NCI-H2171 (cell line): ENCODE data around the gene GNRH2.
"Not testable (repeated sequence)": the region's sequence is repeated elsewhere in the genome, so short reads cannot be mapped to it uniquely, and the experiment has no call there.

Experiments
- DNase-seq: peaks from one replicate; lab custom pipeline; 2025; lab: John Stamatoyannopoulos, UW

The GNRH2 gene

DNA sequence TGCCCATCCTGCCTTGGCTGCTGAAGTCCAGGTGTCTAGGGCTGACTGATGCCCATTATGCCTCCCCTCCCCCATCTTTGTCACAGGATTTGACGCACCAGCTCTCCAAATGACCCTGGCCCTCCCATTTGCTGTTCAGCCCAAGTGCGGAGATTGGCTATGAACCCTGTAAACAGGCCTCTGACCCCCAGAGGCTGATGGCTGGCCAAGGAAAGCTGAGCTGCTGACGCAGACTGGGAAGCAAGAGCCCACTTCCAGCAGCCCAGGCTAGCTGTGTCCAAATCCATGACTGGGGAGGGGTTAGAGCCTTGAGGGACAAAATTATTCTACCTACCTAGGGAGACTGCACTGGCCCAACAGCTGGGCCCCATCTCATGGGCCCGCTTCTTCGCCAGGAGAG, 797 bp upstream of the GNRH2 start:
- no peak for DNase-seq

DNA sequence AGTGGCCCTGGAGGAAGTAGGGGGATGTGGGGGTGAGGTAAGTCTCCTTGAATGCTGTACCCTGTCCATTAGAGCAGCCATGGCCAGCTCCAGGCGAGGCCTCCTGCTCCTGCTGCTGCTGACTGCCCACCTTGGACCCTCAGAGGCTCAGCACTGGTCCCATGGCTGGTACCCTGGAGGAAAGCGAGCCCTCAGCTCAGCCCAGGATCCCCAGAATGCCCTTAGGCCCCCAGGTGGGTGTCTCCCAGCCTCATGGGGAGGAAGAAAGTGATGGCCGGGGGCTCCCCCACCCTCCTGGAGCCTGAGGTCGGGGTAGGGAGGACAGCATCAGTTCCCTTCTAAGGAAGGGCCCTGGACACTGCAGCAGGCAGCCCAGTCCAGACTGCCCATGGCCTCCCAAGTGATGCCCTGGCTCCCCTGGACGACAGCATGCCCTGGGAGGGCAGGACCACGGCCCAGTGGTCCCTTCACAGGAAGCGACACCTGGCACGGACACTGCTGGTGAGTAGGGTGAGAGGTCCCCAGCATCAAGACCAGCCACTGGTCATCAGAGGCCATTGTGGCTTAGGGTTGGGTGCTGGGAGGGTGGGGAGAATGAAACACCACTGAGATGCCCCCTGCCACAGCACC, 1.0 kb downstream of the GNRH2 start:
- DNase-seq: no peak

DNA sequence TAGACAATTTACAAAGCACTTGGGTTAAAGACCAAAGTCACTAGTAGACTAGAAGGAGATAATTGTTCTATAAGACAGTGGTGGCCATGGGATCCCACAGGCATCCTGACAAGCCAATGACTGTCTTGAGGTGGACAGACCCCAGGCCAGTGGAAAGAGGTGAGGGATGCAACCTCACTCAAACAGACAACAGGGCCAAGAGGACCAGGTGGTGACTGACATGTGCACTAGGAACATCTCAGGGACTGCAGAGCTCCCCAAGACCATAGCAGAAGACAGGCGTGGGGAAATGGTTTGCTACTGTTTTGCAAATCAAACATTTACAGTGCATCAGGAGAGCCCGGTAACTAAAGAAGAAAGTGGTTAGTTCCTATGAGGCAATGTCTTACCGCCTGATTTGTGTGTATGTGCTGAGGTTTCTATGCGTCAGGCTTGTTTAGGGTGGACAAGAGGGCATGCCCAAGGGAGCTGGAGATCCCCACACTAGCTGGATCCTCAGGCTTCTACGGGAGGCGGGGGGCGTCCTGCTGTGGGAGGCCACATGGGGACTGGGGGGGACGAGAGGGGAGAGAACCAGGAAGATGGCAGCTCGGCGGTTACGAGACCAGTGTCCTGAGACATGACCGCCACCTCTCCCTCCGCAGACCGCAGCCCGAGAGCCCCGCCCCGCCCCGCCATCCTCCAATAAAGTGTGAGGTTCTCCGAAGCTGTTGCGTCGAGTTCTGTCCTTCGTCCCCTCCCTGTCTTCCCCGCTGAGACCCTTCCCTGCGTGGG, 1.8 kb downstream of the GNRH2 start:
- DNase-seq: peak; percentile 38

DNA sequence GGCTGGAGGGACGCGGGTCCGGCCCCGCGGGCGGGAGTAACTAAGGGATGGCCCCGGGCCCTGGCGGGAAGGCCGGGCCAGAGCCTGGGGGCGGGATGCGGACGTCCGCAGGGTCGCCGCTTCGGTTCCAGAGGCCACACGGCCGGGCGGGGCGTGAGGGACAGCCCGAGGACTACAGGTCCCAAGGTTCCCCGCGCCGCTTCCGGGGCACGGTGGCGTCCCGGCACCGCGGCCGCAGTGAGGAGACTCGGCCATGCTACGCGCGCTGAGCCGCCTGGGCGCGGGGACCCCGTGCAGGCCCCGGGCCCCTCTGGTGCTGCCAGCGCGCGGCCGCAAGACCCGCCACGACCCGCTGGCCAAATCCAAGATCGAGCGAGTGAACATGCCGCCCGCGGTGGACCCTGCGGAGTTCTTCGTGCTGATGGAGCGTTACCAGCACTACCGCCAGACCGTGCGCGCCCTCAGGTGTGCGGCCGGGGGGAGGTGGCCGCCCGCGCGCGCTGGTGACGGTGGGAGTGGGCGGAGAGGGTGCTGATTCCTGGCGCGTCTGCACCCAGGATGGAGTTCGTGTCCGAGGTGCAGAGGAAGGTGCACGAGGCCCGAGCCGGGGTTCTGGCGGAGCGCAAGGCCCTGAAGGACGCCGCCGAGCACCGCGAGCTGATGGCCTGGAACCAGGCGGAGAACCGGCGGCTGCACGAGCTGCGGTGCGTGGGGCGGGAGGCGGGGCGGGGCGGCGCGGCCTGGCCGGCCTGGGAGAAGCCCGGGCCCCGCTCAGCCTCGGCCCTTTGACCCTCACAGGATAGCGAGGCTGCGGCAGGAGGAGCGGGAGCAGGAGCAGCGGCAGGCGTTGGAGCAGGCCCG, 2.6 kb downstream of the GNRH2 start, which contains the start of gene MRPS26:
Gene MRPS26, plus strand, starts transcription at position 237 of the 861 bp plus-strand sequence. Its CDS starts 17 bp downstream, at position 254.
- peak; percentile 92 for DNase-seq

DNA sequence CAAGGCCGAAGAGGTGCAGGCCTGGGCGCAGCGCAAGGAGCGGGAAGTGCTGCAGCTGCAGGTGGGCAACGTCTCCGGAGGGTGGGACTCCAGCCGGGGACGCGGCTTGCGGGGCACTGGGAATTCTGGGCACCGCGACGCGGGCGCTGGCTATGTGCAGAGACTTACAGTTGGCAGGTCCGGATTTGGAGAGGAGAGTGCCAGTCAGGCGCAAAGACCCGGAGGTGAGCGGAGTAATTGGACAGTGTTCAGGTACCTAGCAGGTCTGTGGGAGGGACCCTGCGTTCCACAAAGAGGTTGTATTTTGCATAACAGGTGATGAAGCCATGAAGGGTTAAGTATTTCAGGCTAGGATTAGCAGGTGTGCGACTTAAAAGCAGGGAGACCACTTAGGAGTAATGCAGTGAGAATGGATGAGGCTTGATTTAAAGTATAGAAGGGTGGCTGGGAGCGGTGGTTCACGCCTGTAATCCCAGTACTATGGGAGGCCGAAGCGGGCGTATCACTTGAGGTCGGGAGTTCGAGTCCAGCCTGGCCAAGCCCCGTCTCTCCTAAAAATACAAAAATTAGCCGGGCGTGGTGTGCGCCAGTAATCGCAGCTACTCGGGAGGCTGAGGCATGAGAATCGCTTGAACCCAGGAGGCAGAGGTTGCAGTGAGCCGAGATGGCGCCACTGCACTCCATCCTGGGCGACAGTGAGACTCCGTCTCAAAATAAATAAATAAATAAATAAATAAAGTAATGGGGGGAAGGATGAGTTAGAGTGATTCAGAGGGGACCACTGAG, 3.4 kb downstream of the GNRH2 start:
- DNase-seq: peak; percentile 34

DNA sequence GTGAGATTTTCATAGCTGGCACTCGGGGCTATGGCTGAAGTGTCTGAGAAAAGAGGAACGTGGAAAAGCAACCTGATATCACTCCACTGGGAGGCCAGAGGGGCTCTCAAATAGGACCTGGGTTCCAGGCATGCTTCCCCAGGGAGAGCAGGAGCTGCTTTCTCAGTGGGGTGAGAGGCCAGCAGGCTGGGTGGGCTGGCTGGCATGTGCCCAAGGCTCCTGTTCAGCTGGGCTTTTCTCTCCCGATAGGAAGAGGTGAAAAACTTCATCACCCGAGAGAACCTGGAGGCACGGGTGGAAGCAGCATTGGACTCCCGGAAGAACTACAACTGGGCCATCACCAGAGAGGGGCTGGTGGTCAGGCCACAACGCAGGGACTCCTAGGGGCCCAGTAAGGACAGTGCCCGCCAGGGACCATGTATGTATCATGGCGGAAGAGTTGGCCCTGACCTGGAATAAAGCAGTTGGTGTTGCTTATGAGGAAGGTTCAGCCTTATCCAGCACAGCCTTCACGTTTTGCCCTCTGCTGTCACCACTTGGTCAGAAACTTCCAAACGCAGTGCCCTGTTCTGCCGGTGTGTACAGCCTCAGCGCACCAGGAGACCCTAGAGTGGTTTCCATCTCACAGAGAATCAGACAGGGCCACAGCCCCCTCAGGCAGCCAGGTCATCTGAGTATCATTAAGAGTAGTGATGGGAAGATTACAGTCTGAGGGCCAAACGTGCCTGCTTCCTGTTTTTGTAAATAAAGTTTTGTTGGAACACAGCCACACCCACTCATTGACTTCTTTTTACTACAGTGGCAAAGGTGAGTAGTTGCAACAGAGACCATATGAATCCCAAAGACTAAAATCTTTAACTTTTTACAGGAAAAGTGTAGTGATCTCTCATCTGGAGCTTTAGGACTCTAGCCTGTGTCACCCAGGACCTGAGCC, 4.3 kb downstream of the GNRH2 start:
- DNase-seq: no peak

DNA sequence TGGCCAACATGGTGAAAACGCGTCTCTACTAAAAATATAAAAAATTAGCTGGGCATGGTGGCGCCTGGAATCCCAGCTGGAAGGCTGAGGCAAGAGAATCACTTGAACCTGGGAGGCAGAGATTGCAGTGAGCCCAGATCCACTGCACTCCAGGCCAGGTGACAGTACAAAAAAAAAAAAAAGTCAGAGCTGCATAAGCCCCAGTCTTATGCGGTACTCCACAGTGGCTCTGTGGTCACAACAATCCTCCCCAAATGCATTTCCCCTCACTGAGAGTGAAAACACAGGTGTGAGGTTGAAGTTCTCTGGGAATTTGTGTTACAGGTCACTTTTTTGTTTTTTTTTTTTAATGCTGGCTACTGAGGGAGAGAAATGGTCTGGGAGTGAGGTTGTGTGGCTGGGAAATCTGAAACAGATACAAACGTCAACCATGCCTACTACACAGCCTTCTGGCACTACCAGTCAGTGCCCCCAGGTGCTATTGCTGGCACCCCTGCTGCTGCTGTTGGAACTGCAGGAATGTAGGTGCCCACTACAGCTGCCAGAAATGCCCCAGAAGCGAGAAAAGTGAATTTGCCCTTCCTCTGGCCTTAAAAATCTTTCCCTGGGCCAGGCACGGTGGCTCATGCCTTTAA, 8.1 kb downstream of the GNRH2 start:
- no peak for DNase-seq

DNA sequence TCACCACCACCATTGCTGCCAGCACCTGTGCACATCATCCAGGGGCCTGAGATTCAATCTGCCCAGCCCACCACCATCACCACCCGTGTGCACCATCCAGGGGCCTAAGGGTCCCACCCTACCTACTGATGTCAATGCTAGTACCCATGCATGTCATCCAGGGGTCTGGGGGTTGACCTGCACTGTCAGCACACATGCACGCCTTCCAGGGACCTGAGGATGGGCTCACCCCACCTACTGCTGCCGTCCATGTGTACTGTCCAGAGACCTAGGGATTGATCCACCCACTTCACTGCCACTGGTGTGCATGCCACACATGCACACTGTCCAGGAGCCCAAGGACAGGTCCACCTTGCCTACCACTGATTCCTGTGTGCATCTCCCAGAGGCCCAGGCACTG, 16.1 kb downstream of the GNRH2 start:
- no peak for DNase-seq

DNA sequence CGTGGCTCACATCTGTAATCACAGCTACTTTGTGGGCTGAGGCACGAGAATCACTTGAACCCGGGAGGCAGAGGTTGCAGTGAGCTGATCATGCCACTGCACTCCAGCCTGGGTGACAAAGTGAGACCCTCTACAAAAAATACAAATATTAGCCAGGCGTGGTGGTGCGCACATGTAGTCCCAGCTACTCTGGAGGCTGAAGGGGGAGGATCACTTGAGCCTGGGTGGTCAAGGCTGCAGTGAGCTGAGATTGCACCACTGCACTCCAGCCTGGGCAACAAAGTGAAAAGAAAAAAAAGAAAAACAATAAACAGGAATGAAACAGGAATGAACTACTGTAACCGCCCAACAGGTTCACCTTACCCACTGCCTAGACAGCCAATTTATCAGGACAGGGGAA, 20.7 kb downstream of the GNRH2 start:
- DNase-seq: not testable (repeated sequence)

DNA sequence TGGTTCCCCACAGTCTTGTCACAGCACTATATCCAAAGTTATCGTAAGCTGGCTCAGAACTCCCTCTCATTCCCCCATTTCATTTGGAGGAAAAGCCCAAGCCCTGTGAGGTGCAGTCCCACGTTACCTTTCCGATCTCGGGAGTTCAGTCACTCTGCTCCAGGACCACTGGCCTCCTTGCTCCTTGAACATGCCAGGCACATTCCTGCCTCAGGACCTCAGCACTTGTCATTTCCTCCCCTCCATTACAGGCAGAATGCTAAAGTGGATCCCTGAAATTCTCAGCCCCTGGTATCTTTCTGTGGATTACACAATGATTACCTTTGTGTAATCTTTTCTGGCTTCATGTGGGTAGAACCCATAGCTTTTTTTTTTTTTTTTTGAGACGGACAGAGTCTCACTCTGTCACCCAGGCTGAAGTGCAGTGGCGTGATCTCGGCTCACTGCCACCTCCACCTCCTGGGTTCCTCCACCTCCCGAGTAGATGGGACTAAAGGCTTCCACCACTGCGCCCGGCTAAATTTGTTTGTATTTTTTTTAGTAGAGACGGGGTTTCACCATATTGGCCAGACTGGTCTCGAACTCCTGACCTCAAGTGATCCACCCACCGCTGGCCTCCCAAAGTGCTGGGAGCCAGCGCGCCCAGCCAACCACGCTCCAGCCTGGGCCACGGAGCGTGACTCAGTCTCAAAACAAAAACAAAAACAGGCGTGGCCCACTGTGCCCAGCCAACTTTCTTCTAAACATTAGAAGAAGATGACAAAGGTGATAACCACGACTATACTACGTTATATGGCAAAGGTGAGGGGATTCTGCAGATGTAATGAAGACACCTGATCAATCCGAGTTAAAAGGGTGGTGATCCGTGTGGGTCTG, 24.0 kb downstream of the GNRH2 start:
- DNase-seq: no peak

DNA sequence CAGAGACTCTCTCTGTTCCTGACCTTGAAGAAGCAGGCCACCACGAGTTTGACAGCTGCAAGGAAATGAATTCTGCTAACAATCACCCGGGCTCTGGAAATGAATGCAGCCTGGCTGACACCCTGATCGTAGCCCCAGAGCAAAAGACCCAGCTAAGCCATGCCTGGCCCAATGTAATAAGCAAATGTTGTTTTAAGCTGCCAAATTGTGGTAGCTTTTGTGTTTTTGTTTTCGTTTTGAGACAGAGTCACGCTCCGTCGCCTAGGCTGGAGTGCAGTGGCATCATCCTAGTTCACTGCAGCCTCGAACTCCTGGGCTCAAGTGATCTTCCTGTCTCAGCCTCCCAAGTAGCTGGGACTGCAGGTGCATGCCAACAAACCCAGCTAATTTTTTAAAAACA, 24.7 kb downstream of the GNRH2 start:
- no peak for DNase-seq

DNA sequence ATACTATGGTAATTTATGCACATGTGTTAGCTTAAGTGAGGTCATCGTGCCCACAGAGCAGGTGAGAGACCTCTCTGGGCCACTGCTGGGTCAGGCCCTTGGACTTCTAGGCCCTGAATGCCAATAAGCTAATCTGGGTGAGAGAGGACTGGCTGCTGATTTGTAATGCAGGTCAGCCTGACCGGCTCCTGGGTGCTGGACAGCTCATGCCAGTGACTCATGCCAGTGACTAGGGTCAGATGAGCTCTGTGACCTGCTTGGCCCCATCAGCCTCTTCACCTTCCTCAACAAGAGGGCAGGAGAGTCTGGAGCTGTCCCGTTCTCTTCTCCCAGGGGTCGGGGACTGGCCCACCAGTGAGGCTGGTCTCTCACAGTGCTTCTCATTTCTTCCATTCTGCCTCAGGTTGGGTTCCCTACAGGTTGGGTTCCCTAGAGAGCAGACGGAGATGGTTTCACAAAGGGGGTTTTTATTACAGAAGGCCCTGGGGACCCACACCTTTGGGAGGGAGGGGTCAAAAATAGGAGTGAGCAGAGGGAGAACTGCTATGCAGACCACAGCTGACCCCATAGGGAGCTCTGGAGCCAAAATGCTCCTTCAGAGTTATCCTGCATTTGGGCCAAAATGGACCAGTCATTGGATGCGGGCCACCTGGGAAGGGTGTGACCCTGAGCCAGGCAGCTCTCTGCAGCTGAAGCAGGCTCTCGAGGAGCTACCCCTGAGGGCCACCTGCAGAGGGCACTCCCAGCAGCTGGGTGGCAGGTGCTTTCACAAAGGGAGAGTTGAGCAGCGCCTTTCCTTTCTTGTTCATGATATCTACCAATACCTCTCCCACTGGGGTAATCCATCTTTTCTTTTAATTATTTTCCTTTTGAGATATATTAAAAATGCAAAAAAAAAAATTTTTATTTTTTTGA, 25.8 kb downstream of the GNRH2 start:
- DNase-seq: no peak

DNA sequence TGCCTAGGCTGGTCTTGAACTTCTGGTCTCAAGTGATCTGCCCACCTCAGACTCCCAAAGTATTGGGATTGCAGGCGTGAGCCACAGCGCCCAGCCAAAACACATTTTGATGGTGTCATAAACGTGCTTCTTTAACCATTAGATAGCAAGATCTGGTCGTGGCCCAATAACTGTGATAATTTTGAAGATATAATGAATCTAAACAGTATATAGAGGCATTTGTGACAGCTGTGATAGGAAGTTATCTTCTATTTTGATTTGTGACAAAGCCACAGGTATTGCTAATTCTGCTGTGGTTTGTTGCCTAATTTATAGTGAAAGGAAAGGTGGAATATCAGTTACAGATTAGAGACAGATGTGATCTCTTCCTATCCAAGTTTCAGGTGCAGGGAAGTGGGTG, 27.3 kb downstream of the GNRH2 start:
- no peak for DNase-seq

DNA sequence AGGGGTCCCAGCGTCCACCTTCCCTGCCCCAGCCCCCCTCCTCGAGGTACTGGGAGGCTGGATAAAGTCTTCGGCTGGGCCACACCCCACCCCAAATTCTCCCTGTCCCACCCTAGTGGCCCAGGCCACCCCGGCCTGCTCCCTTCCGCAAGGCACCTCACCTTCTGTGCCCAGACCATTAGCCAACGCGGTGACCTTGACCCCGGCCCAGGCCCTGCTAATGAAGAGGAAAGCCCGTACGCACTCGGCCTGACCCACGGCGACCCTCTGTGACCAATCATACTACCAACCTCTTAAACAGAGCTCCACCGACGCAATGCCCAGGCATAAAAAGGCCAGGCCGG, 27.8 kb downstream of the GNRH2 start:
- no peak for DNase-seq

DNA sequence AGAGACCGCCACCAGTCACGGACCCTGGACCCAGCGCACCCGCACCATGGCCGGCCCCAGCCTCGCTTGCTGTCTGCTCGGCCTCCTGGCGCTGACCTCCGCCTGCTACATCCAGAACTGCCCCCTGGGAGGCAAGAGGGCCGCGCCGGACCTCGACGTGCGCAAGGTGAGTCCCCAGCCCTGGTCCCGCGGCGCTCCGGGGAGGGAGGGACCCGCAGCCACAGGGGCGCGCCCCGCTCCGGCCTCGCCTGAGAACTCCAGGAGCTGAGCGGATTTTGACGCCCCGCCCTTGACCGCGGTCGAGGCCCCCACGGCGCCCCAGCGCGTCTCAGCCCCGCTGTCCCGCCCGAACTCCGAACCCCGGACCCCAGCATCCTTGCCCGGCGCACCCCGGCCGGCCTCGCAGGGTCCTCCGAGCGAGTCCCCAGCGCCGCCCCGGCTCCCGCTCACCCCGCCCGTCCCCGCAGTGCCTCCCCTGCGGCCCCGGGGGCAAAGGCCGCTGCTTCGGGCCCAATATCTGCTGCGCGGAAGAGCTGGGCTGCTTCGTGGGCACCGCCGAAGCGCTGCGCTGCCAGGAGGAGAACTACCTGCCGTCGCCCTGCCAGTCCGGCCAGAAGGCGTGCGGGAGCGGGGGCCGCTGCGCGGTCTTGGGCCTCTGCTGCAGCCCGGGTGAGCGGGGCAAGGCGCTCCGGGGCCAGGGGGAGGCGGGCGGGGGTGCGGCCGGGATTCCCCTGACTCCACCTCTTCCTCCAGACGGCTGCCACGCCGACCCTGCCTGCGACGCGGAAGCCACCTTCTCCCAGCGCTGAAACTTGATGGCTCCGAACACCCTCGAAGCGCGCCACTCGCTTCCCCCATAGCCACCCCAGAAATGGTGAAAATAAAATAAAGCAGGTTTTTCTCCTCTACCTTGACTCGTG, 28.4 kb downstream of the GNRH2 start, which contains the start of gene OXT:
Gene OXT, plus strand, starts transcription at position 11 of the 920 bp plus-strand sequence. Its CDS starts 36 bp downstream, at position 47.
- no peak for DNase-seq

DNA sequence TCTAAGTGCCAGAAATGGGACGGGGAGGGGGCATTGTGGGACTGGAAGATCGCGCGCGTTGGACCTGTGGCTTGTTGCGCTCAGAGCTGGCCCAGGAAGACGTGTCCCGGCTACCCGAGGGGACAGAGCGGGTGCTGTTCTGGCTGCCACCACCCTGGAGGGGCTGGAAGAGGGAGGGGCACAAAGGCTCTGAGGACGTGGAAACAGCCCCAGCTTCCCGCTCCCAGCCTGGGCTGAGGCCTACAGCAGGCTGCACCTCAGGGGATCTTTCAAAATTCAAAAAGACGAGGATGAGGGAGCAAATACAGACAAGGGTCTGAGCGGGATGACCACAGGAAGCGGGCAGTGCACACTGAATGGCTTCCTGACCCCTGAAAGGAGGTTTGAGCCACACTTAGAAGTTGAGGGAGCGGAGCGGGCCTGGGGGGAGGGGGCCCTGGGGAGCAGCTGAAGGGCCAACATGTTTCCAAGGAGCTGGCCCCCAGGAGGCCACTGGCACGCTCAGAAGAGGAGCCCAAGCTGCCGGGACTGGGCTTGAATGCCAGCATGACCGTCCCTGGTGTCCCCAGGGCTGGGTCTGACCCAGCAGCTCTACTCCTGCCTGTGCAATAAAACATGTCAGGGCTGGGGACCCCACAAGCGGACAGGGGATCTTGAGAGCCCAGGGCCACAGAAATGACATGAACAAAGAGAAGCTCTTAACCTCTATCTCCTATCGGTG, 29.3 kb downstream of the GNRH2 start:
- no peak for DNase-seq
